HuH-7.5 (cell line): ENCODE results near the gene HOXD10.

Experiments
- DNase-seq: peaks from one replicate; pipeline ENCODE4 v3.0.0; 2011; ENCODE audit warnings: low spot score

HOXD10 gene

GRCh38 chr2:176136374-176137251, 20.0 kb downstream of the HOXD10 start:
- DNase-seq = peak; percentile 76

- DNase-seq = no peak
Observed at GRCh38 chr2:176137252-176137580, 20.6 kb downstream of the HOXD10 start.

GRCh38 chr2:176137906-176138305, 21.3 kb downstream of the HOXD10 start:
- DNase-seq = no peak

GRCh38 chr2:176138526-176138922, 21.9 kb downstream of the HOXD10 start:
- no peak for DNase-seq

- no peak for DNase-seq
Observed at GRCh38 chr2:176138923-176139660, 22.5 kb downstream of the HOXD10 start.

- no peak for DNase-seq
Observed at GRCh38 chr2:176139661-176140512, 23.3 kb downstream of the HOXD10 start.

- DNase-seq = peak; percentile 98
Observed at GRCh38 chr2:176140513-176141317, 24.1 kb downstream of the HOXD10 start.

GRCh38 chr2:176142281-176142680, 25.7 kb downstream of the HOXD10 start:
- no peak for DNase-seq

GRCh38 chr2:176145085-176145969, 28.7 kb downstream of the HOXD10 start:
- no peak for DNase-seq

- DNase-seq = no peak
Observed at GRCh38 chr2:176146101-176146500, 29.5 kb downstream of the HOXD10 start.

- no peak for DNase-seq
Observed at GRCh38 chr2:176146645-176147044, 30.1 kb downstream of the HOXD10 start.

GRCh38 chr2:176147210-176147799, 30.7 kb downstream of the HOXD10 start:
- no peak for DNase-seq

- DNase-seq = no peak
Observed at GRCh38 chr2:176147800-176148496, 31.4 kb downstream of the HOXD10 start.

GRCh38 chr2:176148751-176149421, 32.3 kb downstream of the HOXD10 start:
- DNase-seq = no peak

- no peak for DNase-seq
Observed at GRCh38 chr2:176149481-176149938, 32.9 kb downstream of the HOXD10 start.

GRCh38 chr2:176149939-176150583, 33.5 kb downstream of the HOXD10 start:
- DNase-seq = no peak

- no peak for DNase-seq
Observed at GRCh38 chr2:176150584-176151441, 34.2 kb downstream of the HOXD10 start.
